LoVo (cell line): ENCODE data around the gene NR3C1.

ENCODE experiments used
- DNase-seq: peaks from one replicate; pipeline ENCODE4 v3.0.0-alpha.2; 2016; ENCODE audit warnings: low spot score

NR3C1 gene

GRCh38 chr5:143398451-143399237 lies 4.8 kb downstream of the NR3C1 start:
- no peak for DNase-seq

GRCh38 chr5:143398053-143398355 lies 5.5 kb downstream of the NR3C1 start:
- no peak for DNase-seq

GRCh38 chr5:143397302-143398052 lies 6.0 kb downstream of the NR3C1 start:
- no peak for DNase-seq

- DNase-seq, result no peak
Observed at GRCh38 chr5:143396353-143396940, 7.0 kb downstream of the NR3C1 start.

- DNase-seq, result peak; percentile 15
Observed at GRCh38 chr5:143395638-143396352, 7.7 kb downstream of the NR3C1 start.

- no peak for DNase-seq
Observed at GRCh38 chr5:143393524-143393923, 10.0 kb downstream of the NR3C1 start.

GRCh38 chr5:143390941-143391340 lies 12.5 kb downstream of the NR3C1 start:
- DNase-seq, result no peak

GRCh38 chr5:143390258-143390657 lies 13.2 kb downstream of the NR3C1 start:
- no peak for DNase-seq

GRCh38 chr5:143386725-143387124 lies 16.8 kb downstream of the NR3C1 start:
- no peak for DNase-seq

- no peak for DNase-seq
Observed at GRCh38 chr5:143384865-143385657, 18.4 kb downstream of the NR3C1 start.

GRCh38 chr5:143383988-143384387 lies 19.5 kb downstream of the NR3C1 start:
- no peak for DNase-seq

GRCh38 chr5:143379606-143380005 lies 23.9 kb downstream of the NR3C1 start:
- DNase-seq, result no peak

GRCh38 chr5:143376911-143377813 lies 26.3 kb downstream of the NR3C1 start:
- DNase-seq, result no peak

- no peak for DNase-seq
Observed at GRCh38 chr5:143376195-143376779, 27.2 kb downstream of the NR3C1 start.

- DNase-seq, result no peak
Observed at GRCh38 chr5:143374496-143375217, 28.8 kb downstream of the NR3C1 start.

- DNase-seq, result no peak
Observed at GRCh38 chr5:143373076-143373475, 30.4 kb downstream of the NR3C1 start.

- no peak for DNase-seq
Observed at GRCh38 chr5:143372187-143372829, 31.2 kb downstream of the NR3C1 start.

GRCh38 chr5:143370440-143370839 lies 33.0 kb downstream of the NR3C1 start:
- DNase-seq, result no peak

GRCh38 chr5:143364061-143364460 lies 39.4 kb downstream of the NR3C1 start:
- no peak for DNase-seq
